GM12878 (cell line): ENCODE data around the gene MTR. TPM values are rescaled to one million over a fixed set of nuclear protein-coding genes. Genes with fewer than 3 reads are reported as not detected.

ENCODE experiments used
- ATAC-seq: fragments of 200-7000 bp; cut with Tn5 transposase; 3 replicates; pipeline ENCODE4 v1.9.1; 2020; ENCODE audit warnings: mild to moderate bottlenecking, moderate library complexity
- BruUV-seq: library from RNA; stranded (reverse); fragments of 400-500 nt; replicated peaks from 2 replicates; lab custom pipeline; 2021; lab: Mats Ljungman, UMichigan
- CTCF ChIA-PET: fragments of 300-600 bp; sonication (Branson Sonifier 250); formaldehyde crosslinking; extraction: SDS; loops from one replicate; lab custom pipeline; 2021; ENCODE audit warnings: inconsistent platforms; lab: Yijun Ruan, JAX
- POLR2A ChIA-PET: fragments of 350-600 bp; formaldehyde crosslinking; extraction: SDS; loops from one replicate; lab custom pipeline; 2021; ENCODE audit warnings: inconsistent platforms; lab: Charles Lee
- RAD21 ChIA-PET: fragments of 300-600 bp; sonication (Branson Sonifier 250); formaldehyde crosslinking; loops from one replicate; lab custom pipeline; 2023; ENCODE audit warnings: antibody characterized with exemption; ENCODE audit not compliant: unreplicated experiment; lab: Charles Lee
- SMC1A ChIA-PET: fragments of 300-600 bp; sonication (Branson Sonifier 250); formaldehyde crosslinking; loops from one replicate; lab custom pipeline; 2023; ENCODE audit not compliant: unreplicated experiment, uncharacterized antibody; lab: Charles Lee
- DNase-seq: peaks from one replicate; pipeline ENCODE4 v3.0.0-alpha.2; 2011; ENCODE audit warnings: low read depth, low spot score
- FAIRE-seq: peaks from 3 replicates; lab custom pipeline; 2011; peaks lifted over from hg19 to GRCh38; lab: Jason Lieb, UNC
- H2AFZ ChIP-seq: 2 replicates; pipeline ENCODE4 v1.6.0; 2011; ENCODE audit warnings: low read depth, low read length, control low read depth; ENCODE audit not compliant: control insufficient read depth
- H3K27ac ChIP-seq: 2 replicates; pipeline ENCODE4 v1.5.1; 2011; ENCODE audit warnings: control low read depth; ENCODE audit not compliant: control insufficient read depth, insufficient read depth
- H3K27me3 ChIP-seq, 2 experiments: replicated peaks in 1 of 2; 2 replicates each; pipeline versions ENCODE4 v1.6.0 to v1.6.1; 2011; ENCODE audit warnings: low read length in 1 of 2; ENCODE audit not compliant: control insufficient read depth in 2 of 2, insufficient read depth in 2 of 2
- H3K36me3 ChIP-seq, 2 experiments: 2 replicates each; pipeline ENCODE4 v1.5.1; 2011; ENCODE audit warnings: low read length in 1 of 2; ENCODE audit not compliant: control insufficient read depth in 2 of 2, insufficient read depth in 2 of 2
- H3K4me1 ChIP-seq: 2 replicates; pipeline ENCODE4 v1.6.1; 2011; ENCODE audit warnings: mild to moderate bottlenecking, low read length, moderate library complexity, mixed read lengths; ENCODE audit not compliant: control insufficient read depth, insufficient read depth
- H3K4me2 ChIP-seq: 2 replicates; pipeline ENCODE4 v1.6.0; 2011; ENCODE audit warnings: control low read depth; ENCODE audit not compliant: control insufficient read depth, insufficient read depth
- H3K4me3 ChIP-seq: fragments of 200-600 bp; sonication (generic); 2 replicates; pipeline ENCODE4 v1.5.1; 2016
- H3K79me2 ChIP-seq: 2 replicates; pipeline ENCODE4 v1.6.0; 2011; ENCODE audit warnings: low read length; ENCODE audit not compliant: control insufficient read depth, insufficient read depth
- H3K9ac ChIP-seq: 2 replicates; pipeline ENCODE4 v1.8.0; 2011; ENCODE audit warnings: low read length, control low read depth, mixed read lengths; ENCODE audit not compliant: control insufficient read depth, insufficient read depth
- H3K9me3 ChIP-seq: replicated peaks from 3 replicates; pipeline ENCODE4 v1.5.1; 2011; ENCODE audit warnings: mild to moderate bottlenecking, low read length; ENCODE audit not compliant: control insufficient read depth, insufficient read depth
- H4K20me1 ChIP-seq: 2 replicates; pipeline ENCODE4 v1.6.0; 2011; ENCODE audit not compliant: control insufficient read depth, insufficient read depth
- HDAC6 ChIP-seq: fragments of 200-600 bp; sonication (generic); IDR thresholded peaks from one replicate; pipeline ENCODE4 v1.8.0; 2017; ENCODE audit warnings: antibody characterized with exemption; ENCODE audit not compliant: unreplicated experiment
- NFIC ChIP-seq: IDR thresholded peaks from 2 replicates; pipeline ENCODE4 v1.6.1; 2012; ENCODE audit warnings: low read depth, mild to moderate bottlenecking, inconsistent platforms, low read length, moderate library complexity
- NFXL1 ChIP-seq: fragments of 450-650 bp; IDR thresholded peaks from 2 replicates; pipeline ENCODE4 v1.6.1; 2017; ENCODE audit warnings: antibody characterized with exemption, mild to moderate bottlenecking, borderline replicate concordance
- RAD51 ChIP-seq: fragments of 450-650 bp; IDR thresholded peaks from 2 replicates; pipeline ENCODE4 v1.6.1; 2016; ENCODE audit warnings: moderate library complexity, mild to moderate bottlenecking, inconsistent platforms
- RBBP5 ChIP-seq: fragments of 200-600 bp; sonication (generic); conservative IDR thresholded peaks from 2 replicates; pipeline ENCODE4 v1.6.1; 2016
- REST ChIP-seq: IDR thresholded peaks from 2 replicates; pipeline ENCODE4 v1.6.1; 2012; ENCODE audit warnings: mild to moderate bottlenecking, low read depth, low read length
- RUNX3 ChIP-seq: IDR thresholded peaks from 2 replicates; pipeline ENCODE4 v1.6.1; 2012; ENCODE audit warnings: low read length, inconsistent platforms
- in situ Hi-C: fragments of 300-500 bp; cut with MboI; formaldehyde crosslinking; loops from 9 replicates; pipeline ENCODE4 v1.14.3; 2018; ENCODE audit warnings: mixed read lengths
- intact Hi-C: fragments of 100-400 bp; cut with micrococcal nuclease; formaldehyde crosslinking; loops from one replicate; pipeline ENCODE4 v1.14.2; 2022; ENCODE audit not compliant: unreplicated experiment
- polyA plus RNA-seq, 11 experiments: library from polyadenylated mRNA; depleted of rRNA in 4 of 11; unstranded in 6 of 11; stranded (reverse) in 5 of 11; fragments of >200 nt; fragmentation: Nextera tagmentation in 4 of 11; fragmentation: Illumina TruSeq in 1 of 11; extraction: Ambion mirVana in 4 of 11; extraction: Trizol in 1 of 11; gene quantifications; 1 replicate in 1 of 11; 2 replicates in 10 of 11; pipeline versions ENCODE4 v1.2.1 to v1.2.3, GENCODE V29; 2011 to 2016; ENCODE audit warnings: inconsistent platforms in 2 of 11, missing spikeins in 2 of 11, low read depth in 1 of 11
- total RNA-seq, 4 experiments: library from RNA; depleted of rRNA in 3 of 4; stranded (reverse); fragments of >200 nt in 3 of 4; fragmentation: Illumina TruSeq in 1 of 4; extraction: Trizol in 1 of 4; gene quantifications; 2 replicates each; pipeline versions ENCODE4 v1.2.1 to v1.2.3, GENCODE V29; 2013 to 2021

MTR gene
- total and polyA plus RNA-seq, 10 of the 15 experiments (the other 5 are each of a cell fraction or from before 2014, with no cell fraction given) = 2.4 to 38.7 (median 16.5) TPM

- H3K27ac ChIP-seq = no peak overlapping the region
- DNase-seq = no peak
- H3K4me1 ChIP-seq = no peaks in the 10 kb centered on the region
- CTCF ChIA-PET = interaction anchor here (0.6 to 5.5 kb wide), 3 partner anchors 10 to 94 kb away, joined by 3 to 37 read pairs (median 6); no protein-coding TSS in a partner anchor
- ATAC-seq = peak; percentile 31; the same call in 2 of the 3 replicates
- no peak overlapping the region for H2AFZ ChIP-seq
- no peaks in the 10 kb centered on the region for H3K79me2 ChIP-seq
- H3K4me2 ChIP-seq = no peak overlapping the region
- TF ChIP-seq NFXL1 (no peak), RBBP5 (no peak), NFIC (no peak), HDAC6 (no peak), RAD51 (no peak), REST (no peak), RUNX3 (no peak)
- in situ Hi-C loops (no loop called here), intact Hi-C loops (no loop called here)
- SMC1A ChIA-PET = interaction anchor here (0.5 to 1.9 kb wide), 2 partner anchors 9 to 1179 kb away, joined by 3 to 9 read pairs; no protein-coding TSS in a partner anchor
- H3K27me3 ChIP-seq = no peaks in the 10 kb centered on the region
- FAIRE-seq = no peak
- H3K9me3 ChIP-seq = no peaks in the 10 kb centered on the region
- BruUV-seq = no TSS peak
- no peaks in the 10 kb centered on the region for H3K36me3 ChIP-seq
- H3K4me3 ChIP-seq = no peak overlapping the region
- RAD21 ChIA-PET = no interaction called here
- H3K9ac ChIP-seq = no peak overlapping the region
- no peaks in the 10 kb centered on the region for H4K20me1 ChIP-seq
- POLR2A ChIA-PET = interaction anchor here (0.6 kb wide), 1 partner anchor 14 kb away, joined by 4 read pairs; no protein-coding TSS in a partner anchor
These were observed 26.5 kb upstream of the MTR start for GRCh38 chr1:236768601-236769000.
